ENCODE measurements around the gene HOXD4. TPM values are rescaled to one million over a fixed set of nuclear protein-coding genes. Genes with fewer than 3 reads are reported as not detected.

Gene HOXD4
- total and polyA plus RNA-seq, 7 donors = 0.60 to 8.0 (median 3.8) TPM; not detected in 1

GRCh38 chr2:176182671-176183070, 31.3 kb downstream of the HOXD4 start:
- Histone ChIP-seq H3K36me3 (no peaks in the 10 kb centered on the region), H3K27me3 (peaks cover 13 to 80% (median 37%) of the 10 kb centered on the region in 3 donors), H3K4me1 (peaks cover 0 to 16% (median 13%) of the 10 kb centered on the region in 4 donors), H3K9me3 (no peaks in the 10 kb centered on the region), H3K27ac (no peak overlapping the region), H3K4me3 (no peak overlapping the region)
- TF ChIP-seq POLR2A (IDR thresholded peaks at IDR 0.05) = no peak
- no peak for TF ChIP-seq EP300 (IDR thresholded peaks at IDR 0.05)
- TF ChIP-seq POLR2AphosphoS5 (IDR thresholded peaks at IDR 0.05) = no peak
- TF ChIP-seq CTCF (IDR thresholded peaks at IDR 0.05) = no peak
- DNase-seq = no peak
- intact Hi-C loops (cut with DNase I) = no loop called here
- 77 to 80% methylated on average over 3 of the region's 3 CpGs for WGBS, 2 donors

GRCh38 chr2:176184749-176185148, 33.4 kb downstream of the HOXD4 start:
- H3K4me1 ChIP-seq = peaks cover 0 to 25% (median 24%) of the 10 kb centered on the region in 4 donors
- H3K27me3 ChIP-seq = peaks cover 17 to 80% (median 34%) of the 10 kb centered on the region in 3 donors
- no peak for TF ChIP-seq CTCF (IDR thresholded peaks at IDR 0.05)
- TF ChIP-seq POLR2AphosphoS5 (IDR thresholded peaks at IDR 0.05) = no peak
- TF ChIP-seq EP300 (IDR thresholded peaks at IDR 0.05) = no peak
- no peak for TF ChIP-seq POLR2A (IDR thresholded peaks at IDR 0.05)
- H3K4me3 ChIP-seq = no peak overlapping the region
- no peak for DNase-seq
- H3K9me3 ChIP-seq = no peaks in the 10 kb centered on the region
- intact Hi-C loops (cut with DNase I) = no loop called here
- H3K27ac ChIP-seq = no peak overlapping the region
- no peaks in the 10 kb centered on the region for H3K36me3 ChIP-seq
- 59 to 88% methylated on average over 2 of the region's 2 CpGs for WGBS, 2 donors

- intact Hi-C loops (cut with DNase I) = no loop called here
- 93 to 98% methylated on average over 2 of the region's 2 CpGs for WGBS, 2 donors
- H3K4me1 ChIP-seq = peaks cover 0 to 30% (median 26%) of the 10 kb centered on the region in 4 donors
- H3K27me3 ChIP-seq = peaks cover 27 to 80% (median 39%) of the 10 kb centered on the region in 3 donors
- H3K4me3 ChIP-seq = no peak overlapping the region
- TF ChIP-seq CTCF (IDR thresholded peaks at IDR 0.05) = no peak
- no peak for TF ChIP-seq EP300 (IDR thresholded peaks at IDR 0.05)
- no peak for TF ChIP-seq POLR2AphosphoS5 (IDR thresholded peaks at IDR 0.05)
- TF ChIP-seq POLR2A (IDR thresholded peaks at IDR 0.05) = no peak
- no peak for DNase-seq
- H3K27ac ChIP-seq = no peak overlapping the region
- no peaks in the 10 kb centered on the region for H3K9me3 ChIP-seq
- no peaks in the 10 kb centered on the region for H3K36me3 ChIP-seq
Observed at GRCh38 chr2:176186024-176186423, 34.7 kb downstream of the HOXD4 start.

- Histone ChIP-seq H3K9me3 (no peaks in the 10 kb centered on the region), H3K27ac (peak overlapping the region; percentile 9 to 54 (median 28)), H3K4me1 (peaks cover 0 to 30% (median 26%) of the 10 kb centered on the region in 4 donors), H3K27me3 (peaks cover 31 to 85% (median 52%) of the 10 kb centered on the region in 3 donors), H3K4me3 (peak overlapping the region; percentile 35 to 55 (median 52)), H3K36me3 (no peaks in the 10 kb centered on the region)
- intact Hi-C loops (cut with DNase I) = no loop called here
- TF ChIP-seq CTCF (IDR thresholded peaks at IDR 0.05) = no peak
- no peak for TF ChIP-seq POLR2AphosphoS5 (IDR thresholded peaks at IDR 0.05)
- no peak for TF ChIP-seq EP300 (IDR thresholded peaks at IDR 0.05)
- TF ChIP-seq POLR2A (IDR thresholded peaks at IDR 0.05) = no peak
- no peak for DNase-seq
- WGBS, 2 donors = 2 to 6% methylated on average over 13 of the region's 13 CpGs
Observed at GRCh38 chr2:176187200-176187898, 36.0 kb downstream of the HOXD4 start.

All from sigmoid colon (tissue), 7 donors.